OCI-LY1 (cell line): ENCODE measurements around the gene CLSTN2.

Source experiments
- H2AFZ ChIP-seq: fragments of 200-600 bp; sonication (generic), shearing (Covaris generic); 2 replicates; pipeline ENCODE4 v1.6.0; 2014; ENCODE audit warnings: antibody characterized with exemption, mild to moderate bottlenecking, low read length
- H3F3A ChIP-seq: fragments of 200-600 bp; sonication (generic), shearing (Covaris generic); 2 replicates; pipeline ENCODE4 v1.6.0; 2014; ENCODE audit warnings: mild to moderate bottlenecking, antibody characterized with exemption, low read length, moderate library complexity; ENCODE audit not compliant: insufficient read depth
- H3K27ac ChIP-seq: fragments of 200-600 bp; sonication (generic); 2 replicates; pipeline ENCODE4 v1.5.1; 2014; ENCODE audit warnings: low read length, mixed run types, mild to moderate bottlenecking, low read depth; ENCODE audit not compliant: poor library complexity, severe bottlenecking
- H3K27me3 ChIP-seq: fragments of 200-600 bp; sonication (generic); 2 replicates; pipeline ENCODE4 v1.6.0; 2014; ENCODE audit warnings: antibody characterized with exemption, mild to moderate bottlenecking, low read length, moderate library complexity; ENCODE audit not compliant: insufficient read depth
- H3K36me3 ChIP-seq: fragments of 200-600 bp; sonication (generic); 2 replicates; pipeline ENCODE4 v1.6.1; 2014; ENCODE audit warnings: mild to moderate bottlenecking, antibody characterized with exemption, low read length, moderate library complexity, mixed read lengths; ENCODE audit not compliant: insufficient read depth
- H3K4me1 ChIP-seq: fragments of 200-600 bp; sonication (generic); 2 replicates; pipeline ENCODE4 v1.5.1; 2014; ENCODE audit warnings: mild to moderate bottlenecking, low read length, moderate library complexity; ENCODE audit not compliant: insufficient read depth, severe bottlenecking
- H3K4me2 ChIP-seq: fragments of 200-600 bp; sonication (generic), shearing (Covaris generic); 2 replicates; pipeline ENCODE4 v1.6.1; 2014; ENCODE audit warnings: low read length
- H3K4me3 ChIP-seq: fragments of 200-600 bp; sonication (generic); 2 replicates; pipeline ENCODE4 v1.5.1; 2014; ENCODE audit warnings: low read length, low read depth, mild to moderate bottlenecking, mixed read lengths; ENCODE audit not compliant: poor library complexity, severe bottlenecking
- H3K79me2 ChIP-seq: fragments of 200-600 bp; shearing (Covaris generic); 2 replicates; pipeline ENCODE4 v1.6.1; 2016; ENCODE audit warnings: mixed run types, low read length, mixed read lengths; ENCODE audit not compliant: insufficient read depth
- H3K9ac ChIP-seq: fragments of 200-600 bp; sonication (generic), shearing (Covaris generic); 2 replicates; pipeline ENCODE4 v1.6.1; 2014; ENCODE audit warnings: mild to moderate bottlenecking, low read length, mixed read lengths
- H3K9me2 ChIP-seq: fragments of 200-600 bp; sonication (generic), shearing (Covaris generic); 2 replicates; pipeline ENCODE4 v1.6.1; 2014; ENCODE audit warnings: low read depth, mild to moderate bottlenecking, low read length, mixed read lengths
- H3K9me3 ChIP-seq: fragments of 200-600 bp; shearing (Covaris generic); 2 replicates; pipeline ENCODE4 v1.6.1; 2014; ENCODE audit warnings: low read length, mixed read lengths
- H4K20me1 ChIP-seq: fragments of 200-600 bp; sonication (generic), shearing (Covaris generic); 2 replicates; pipeline ENCODE4 v1.6.0; 2016; ENCODE audit warnings: mild to moderate bottlenecking, low read length; ENCODE audit not compliant: insufficient read depth
- EZH2 ChIP-seq: fragments of 200-600 bp; sonication (generic), shearing (Covaris generic); IDR thresholded peaks from 2 replicates; pipeline ENCODE4 v1.8.0; 2017; ENCODE audit warnings: borderline replicate concordance, mixed run types, mild to moderate bottlenecking, antibody characterized with exemption, low read length, moderate library complexity, mixed read lengths
- TF ChIP-seq, protein P1 (sequence below): fragments of 200-600 bp; sonication (generic), shearing (Covaris generic); IDR thresholded peaks from 2 replicates; pipeline ENCODE4 v1.5.1; 2017; ENCODE audit warnings: mild to moderate bottlenecking, antibody characterized with exemption, low read length, moderate library complexity, mixed read lengths

The CLSTN2 gene

DNA sequence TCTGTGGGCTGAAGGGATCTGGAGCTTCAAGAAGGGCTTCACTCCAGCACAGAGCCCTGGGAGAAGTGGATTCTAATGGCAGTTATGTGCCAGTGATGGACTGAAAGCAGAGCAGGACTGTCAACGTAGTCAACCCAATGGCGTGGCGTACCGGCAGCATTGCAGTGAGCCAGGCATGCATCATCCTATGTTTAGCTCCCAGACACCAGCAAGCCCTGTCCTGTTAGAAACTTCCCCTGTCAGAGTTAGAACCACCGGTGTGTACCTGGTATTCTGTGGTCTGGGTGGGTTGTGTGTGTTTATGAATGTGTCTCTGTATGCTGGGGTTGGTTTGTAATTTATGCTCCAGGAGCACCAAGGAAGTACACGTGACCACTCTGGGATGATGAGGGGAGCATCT lies 86.3 kb downstream of the CLSTN2 start:
- Histone ChIP-seq H3K27me3 (no peaks in the 10 kb centered on the region), H2AFZ (no peak overlapping the region), H4K20me1 (no peaks in the 10 kb centered on the region), H3K4me2 (no peak overlapping the region), H3K4me3 (no peak overlapping the region), H3K27ac (no peak overlapping the region), H3K9ac (no peak overlapping the region), H3K79me2 (no peaks in the 10 kb centered on the region), H3K4me1 (no peaks in the 10 kb centered on the region), H3K9me2 (no peaks in the 10 kb centered on the region), H3F3A (no peaks in the 10 kb centered on the region), H3K36me3 (no peaks in the 10 kb centered on the region), H3K9me3 (no peaks in the 10 kb centered on the region)
- TF ChIP-seq, protein P1, sequence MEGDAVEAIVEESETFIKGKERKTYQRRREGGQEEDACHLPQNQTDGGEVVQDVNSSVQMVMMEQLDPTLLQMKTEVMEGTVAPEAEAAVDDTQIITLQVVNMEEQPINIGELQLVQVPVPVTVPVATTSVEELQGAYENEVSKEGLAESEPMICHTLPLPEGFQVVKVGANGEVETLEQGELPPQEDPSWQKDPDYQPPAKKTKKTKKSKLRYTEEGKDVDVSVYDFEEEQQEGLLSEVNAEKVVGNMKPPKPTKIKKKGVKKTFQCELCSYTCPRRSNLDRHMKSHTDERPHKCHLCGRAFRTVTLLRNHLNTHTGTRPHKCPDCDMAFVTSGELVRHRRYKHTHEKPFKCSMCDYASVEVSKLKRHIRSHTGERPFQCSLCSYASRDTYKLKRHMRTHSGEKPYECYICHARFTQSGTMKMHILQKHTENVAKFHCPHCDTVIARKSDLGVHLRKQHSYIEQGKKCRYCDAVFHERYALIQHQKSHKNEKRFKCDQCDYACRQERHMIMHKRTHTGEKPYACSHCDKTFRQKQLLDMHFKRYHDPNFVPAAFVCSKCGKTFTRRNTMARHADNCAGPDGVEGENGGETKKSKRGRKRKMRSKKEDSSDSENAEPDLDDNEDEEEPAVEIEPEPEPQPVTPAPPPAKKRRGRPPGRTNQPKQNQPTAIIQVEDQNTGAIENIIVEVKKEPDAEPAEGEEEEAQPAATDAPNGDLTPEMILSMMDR, result no peak
- no peak for TF ChIP-seq EZH2

DNA sequence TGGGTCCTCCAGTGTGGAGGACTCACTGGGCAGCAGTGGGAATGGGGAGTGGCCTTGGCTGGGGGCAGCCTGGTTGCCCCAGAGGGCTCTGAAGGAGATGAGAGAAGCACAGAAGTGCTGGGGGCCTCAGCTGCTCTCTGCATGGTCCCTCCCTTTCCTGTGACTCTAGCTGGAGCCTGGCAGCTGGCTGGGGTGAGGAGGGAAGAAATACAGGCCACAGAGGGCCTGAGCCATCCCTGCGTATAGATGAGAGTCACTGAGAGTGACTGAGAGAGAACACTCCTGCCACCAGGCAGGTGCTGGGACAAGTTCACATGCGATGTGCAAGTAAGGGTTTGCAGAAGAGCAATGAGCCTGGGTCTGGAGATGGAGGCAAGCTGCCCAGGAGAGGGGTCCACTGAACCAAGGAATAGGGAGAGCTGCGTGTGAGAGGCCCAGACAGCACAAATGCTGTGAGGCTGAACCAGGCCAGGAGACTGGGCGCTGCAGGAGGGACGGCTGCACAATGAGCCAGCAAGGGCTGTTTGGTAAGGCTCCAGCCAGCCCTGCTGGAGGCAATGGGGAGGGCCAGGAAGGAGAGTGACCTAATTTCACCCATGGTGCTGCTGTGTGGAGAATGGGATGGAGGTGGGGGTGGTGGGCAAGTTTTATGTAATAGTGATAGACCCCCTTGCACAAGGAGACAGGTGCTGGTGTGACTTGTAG lies 87.2 kb downstream of the CLSTN2 start:
- Histone ChIP-seq H2AFZ (no peak overlapping the region), H3K4me1 (no peaks in the 10 kb centered on the region), H4K20me1 (no peaks in the 10 kb centered on the region), H3K9ac (no peak overlapping the region), H3K4me3 (no peak overlapping the region), H3K27ac (no peak overlapping the region), H3K9me2 (no peaks in the 10 kb centered on the region), H3K9me3 (no peaks in the 10 kb centered on the region), H3K27me3 (no peaks in the 10 kb centered on the region), H3K4me2 (no peak overlapping the region), H3K36me3 (no peaks in the 10 kb centered on the region), H3F3A (no peaks in the 10 kb centered on the region), H3K79me2 (no peaks in the 10 kb centered on the region)
- TF ChIP-seq, protein P1, result no peak
- no peak for TF ChIP-seq EZH2

DNA sequence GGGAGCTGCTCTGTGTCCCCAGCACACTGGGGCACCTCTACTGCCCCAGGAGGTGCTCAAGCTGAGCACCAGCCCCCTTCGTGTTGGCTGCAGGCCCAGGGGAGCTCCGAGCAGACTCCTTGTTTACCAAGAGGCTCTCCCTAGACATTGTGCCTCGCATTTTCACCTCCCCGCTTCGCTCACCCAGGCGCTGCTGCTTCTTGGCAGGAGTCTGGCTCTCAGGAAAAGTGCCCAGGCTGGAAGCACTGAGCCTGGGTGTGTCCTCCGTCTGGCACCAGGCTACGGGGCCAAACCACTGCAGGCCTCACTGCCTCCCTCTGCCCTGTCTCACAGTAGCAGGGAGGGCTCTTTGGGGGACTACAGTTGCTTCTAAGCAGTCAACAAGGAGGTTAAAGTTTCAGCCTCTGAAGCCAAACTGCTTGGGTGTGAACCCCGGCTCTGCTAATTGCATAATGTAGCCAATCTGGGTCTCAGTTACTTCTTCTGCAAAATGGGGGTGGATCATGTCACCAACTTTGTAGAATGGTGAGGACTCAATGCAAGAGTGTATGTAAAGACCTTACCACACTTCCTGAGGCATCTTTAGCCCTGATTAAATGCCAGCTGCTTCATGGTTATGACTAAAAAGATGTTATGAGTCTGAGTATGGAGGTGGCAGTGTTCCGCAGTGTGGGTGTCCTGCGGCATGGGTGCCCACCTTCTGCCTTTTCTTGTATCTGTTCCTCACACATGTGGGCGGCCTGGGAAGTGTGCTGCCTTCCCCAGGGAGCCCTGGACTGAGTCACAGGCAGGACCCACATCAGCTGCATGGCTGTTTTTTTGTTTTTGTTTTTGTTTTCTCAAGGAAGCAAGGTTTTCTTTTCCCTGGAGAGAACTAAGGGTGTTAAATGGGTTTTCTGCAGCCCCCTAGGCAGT lies 88.9 kb downstream of the CLSTN2 start:
- H3K4me2 ChIP-seq, result no peak overlapping the region
- H3K9me3 ChIP-seq, result no peaks in the 10 kb centered on the region
- no peaks in the 10 kb centered on the region for H3K9me2 ChIP-seq
- no peaks in the 10 kb centered on the region for H3K79me2 ChIP-seq
- no peak overlapping the region for H3K9ac ChIP-seq
- H2AFZ ChIP-seq, result no peak overlapping the region
- H4K20me1 ChIP-seq, result no peaks in the 10 kb centered on the region
- H3K27ac ChIP-seq, result no peak overlapping the region
- no peak overlapping the region for H3K4me3 ChIP-seq
- TF ChIP-seq, protein P1, result no peak
- TF ChIP-seq EZH2, result no peak
- no peaks in the 10 kb centered on the region for H3F3A ChIP-seq
- H3K36me3 ChIP-seq, result no peaks in the 10 kb centered on the region
- H3K4me1 ChIP-seq, result no peaks in the 10 kb centered on the region
- 0 out of 2 replicates have a peak, but pooled peaks cover 5% of the 10 kb centered on the region for H3K27me3 ChIP-seq
